ENCODE results near the gene SHROOM4.

DNA sequence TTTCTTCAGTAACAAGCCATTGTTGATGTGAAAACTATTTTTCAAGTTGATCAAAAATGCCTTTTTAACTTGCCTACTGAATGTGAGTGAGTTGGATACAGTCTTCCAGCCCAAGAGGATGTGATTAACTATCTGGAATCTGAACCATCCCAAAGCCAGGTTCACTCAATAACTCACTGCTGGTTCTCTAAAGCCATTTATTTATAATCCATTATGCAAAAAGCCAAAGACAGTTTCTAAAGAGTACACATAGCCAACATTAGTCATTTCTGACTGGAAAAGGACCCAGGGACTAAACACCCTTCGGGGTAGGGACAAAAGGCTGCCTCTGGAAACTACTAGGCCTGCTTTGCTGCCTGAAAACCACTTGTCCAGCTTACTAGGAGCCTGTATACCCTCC is 109.6 kb downstream of the SHROOM4 start:
- TF ChIP-seq POLR2A (IDR thresholded peaks at IDR 0.05; ENCODE audit: borderline replicate concordance, extremely low read depth, insufficient read depth, insufficient read length) (no peak), POLR2AphosphoS5 (IDR thresholded peaks at IDR 0.05; ENCODE audit: low read depth, low read length) (no peak), ELF1 (IDR thresholded peaks at IDR 0.05; ENCODE audit: borderline replicate concordance, low read depth) (no peak)
- TF ChIP-seq, protein P1, sequence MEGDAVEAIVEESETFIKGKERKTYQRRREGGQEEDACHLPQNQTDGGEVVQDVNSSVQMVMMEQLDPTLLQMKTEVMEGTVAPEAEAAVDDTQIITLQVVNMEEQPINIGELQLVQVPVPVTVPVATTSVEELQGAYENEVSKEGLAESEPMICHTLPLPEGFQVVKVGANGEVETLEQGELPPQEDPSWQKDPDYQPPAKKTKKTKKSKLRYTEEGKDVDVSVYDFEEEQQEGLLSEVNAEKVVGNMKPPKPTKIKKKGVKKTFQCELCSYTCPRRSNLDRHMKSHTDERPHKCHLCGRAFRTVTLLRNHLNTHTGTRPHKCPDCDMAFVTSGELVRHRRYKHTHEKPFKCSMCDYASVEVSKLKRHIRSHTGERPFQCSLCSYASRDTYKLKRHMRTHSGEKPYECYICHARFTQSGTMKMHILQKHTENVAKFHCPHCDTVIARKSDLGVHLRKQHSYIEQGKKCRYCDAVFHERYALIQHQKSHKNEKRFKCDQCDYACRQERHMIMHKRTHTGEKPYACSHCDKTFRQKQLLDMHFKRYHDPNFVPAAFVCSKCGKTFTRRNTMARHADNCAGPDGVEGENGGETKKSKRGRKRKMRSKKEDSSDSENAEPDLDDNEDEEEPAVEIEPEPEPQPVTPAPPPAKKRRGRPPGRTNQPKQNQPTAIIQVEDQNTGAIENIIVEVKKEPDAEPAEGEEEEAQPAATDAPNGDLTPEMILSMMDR (IDR thresholded peaks at IDR 0.05 in 2 of 3, conservative IDR thresholded peaks at IDR 0.05 in 1 of 3; ENCODE audit: borderline replicate concordance in 1 of 3, insufficient read depth in 1 of 3, low read depth in 2 of 3, low read length in 2 of 3): no peak
